Stimulated activated naive CD4-positive, alpha-beta T cell treated with Interleukin-2 at 50 U/mL for 16 hours (primary cell): Measurements from ENCODE around the gene RARG.
"Not testable (repeated sequence)": the region's sequence is repeated elsewhere in the genome, so short reads cannot be mapped to it uniquely, and the experiment has no call there.

Experiments used
- DNase-seq: peaks from one replicate; lab custom pipeline; 2025; lab: John Stamatoyannopoulos, UW

The RARG gene

DNA sequence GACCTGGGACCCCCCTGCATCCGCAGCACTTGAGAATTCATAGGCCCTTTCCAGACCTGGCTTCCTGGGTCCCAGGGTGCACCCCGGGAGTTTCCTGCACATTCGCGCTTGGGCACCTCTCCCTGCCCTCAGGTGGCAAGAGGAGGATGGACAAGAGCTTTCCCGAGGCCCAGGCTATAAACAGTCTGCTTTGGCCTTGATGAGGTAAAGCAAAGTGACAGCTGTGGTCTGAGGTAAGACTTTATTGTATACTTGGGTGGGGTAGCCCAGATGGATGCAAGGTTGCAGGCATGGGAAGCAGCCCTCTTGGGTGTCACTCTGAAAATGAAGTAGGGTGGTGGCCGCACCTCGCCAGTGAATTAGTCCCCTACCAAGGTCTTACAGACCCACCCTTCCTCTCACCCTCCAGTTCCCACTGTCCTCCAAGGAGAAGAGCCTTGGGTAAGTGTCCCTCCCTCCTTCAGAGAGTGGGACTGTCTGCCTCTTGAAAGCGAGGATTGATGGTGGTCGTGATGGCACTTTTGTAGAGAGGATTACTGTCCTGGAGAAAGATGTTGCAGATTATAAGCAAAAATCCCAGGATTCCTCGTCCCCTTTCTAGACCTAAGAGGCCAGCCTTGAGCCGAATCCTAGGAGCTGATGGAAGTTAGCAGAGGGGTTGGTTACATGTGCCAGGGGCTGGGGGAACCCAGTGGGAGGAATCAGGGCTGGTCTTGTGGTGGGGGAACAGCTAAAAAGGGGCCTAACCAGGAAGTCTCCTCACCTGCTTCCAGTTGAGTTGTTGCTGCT lies 40.7 kb downstream of the RARG start:
- DNase-seq: no peak

- DNase-seq: peak; percentile 35
Measured at GRCh38 chr12:53190108-53190729, 41.8 kb downstream of the RARG start.

- DNase-seq: no peak
Measured at GRCh38 chr12:53187145-53187899, 44.7 kb downstream of the RARG start.

GRCh38 chr12:53186745-53187144 lies 45.3 kb downstream of the RARG start:
- no peak for DNase-seq

GRCh38 chr12:53185582-53186153 lies 46.3 kb downstream of the RARG start:
- no peak for DNase-seq

GRCh38 chr12:53184828-53185227 lies 47.2 kb downstream of the RARG start:
- DNase-seq: no peak

DNA sequence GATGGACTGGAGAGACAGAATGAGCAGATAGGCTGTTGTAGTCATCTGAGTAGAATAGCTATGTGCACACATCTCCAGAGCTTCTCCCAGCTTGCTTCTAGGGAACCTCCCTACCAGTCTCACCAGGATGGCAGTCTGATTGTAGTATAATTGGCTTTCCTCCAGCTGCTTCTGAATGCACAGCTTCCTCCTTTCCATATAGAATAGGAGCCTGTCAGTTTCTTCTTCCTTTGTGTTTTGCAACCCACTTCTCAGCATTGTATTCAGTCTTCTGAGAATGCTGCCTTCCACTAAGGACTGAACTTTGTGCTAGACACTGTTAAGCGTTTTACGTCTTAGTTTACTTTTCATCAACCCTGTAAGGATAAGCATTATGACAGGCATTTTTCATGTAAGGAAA lies 49.1 kb downstream of the RARG start:
- no peak for DNase-seq

GRCh38 chr12:53181935-53182334 lies 50.1 kb downstream of the RARG start:
- no peak for DNase-seq

DNA sequence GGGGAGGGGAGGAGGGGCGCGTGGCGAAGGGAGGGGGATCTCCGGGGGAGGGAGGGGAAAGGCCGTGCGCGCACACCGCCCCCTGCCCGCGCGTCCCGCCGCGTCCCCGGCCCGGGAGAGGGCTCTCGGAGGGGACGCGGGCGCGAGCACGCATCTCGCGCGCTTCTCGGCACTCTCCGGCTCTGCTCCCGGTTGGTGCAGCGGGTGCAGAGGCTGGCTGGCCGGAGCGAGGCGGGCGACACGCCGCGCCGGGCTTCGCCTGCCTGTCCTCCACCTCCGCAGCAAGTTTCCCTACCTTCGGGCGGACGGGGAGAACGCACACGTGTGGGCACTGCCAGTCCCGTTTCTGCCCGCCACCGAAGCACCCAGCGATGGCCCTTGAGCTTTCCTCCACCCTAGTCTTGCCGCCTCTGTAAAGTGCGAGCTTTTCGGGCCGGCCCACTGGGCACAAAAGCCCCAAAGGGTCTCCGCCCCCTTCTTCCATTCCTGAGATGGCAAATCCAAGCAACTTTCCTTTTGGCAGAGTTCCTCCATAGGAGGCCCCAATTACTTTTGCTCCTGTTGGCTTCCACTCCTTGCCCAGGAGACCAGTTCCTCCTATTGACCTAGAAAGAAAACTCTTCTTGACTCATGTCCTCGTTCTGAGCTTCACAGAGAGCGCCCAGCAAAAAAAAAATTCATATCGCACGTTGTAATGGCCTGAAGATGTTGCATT lies 50.9 kb downstream of the RARG start:
- peak; percentile 79 for DNase-seq

- DNase-seq: peak; percentile 98
Measured at GRCh38 chr12:53180220-53180930, 51.6 kb downstream of the RARG start, which contains the start of the genes CSAD and ZNF740. Gene CSAD (minus strand): TSS chr12:53180925. CDS start chr12:53173470, 7,455 bp downstream. Gene ZNF740 (plus strand): TSS chr12:53180722. CDS start chr12:53181984, 1,262 bp downstream.

- DNase-seq: no peak
Measured at GRCh38 chr12:53179687-53180219, 52.3 kb downstream of the RARG start.

DNA sequence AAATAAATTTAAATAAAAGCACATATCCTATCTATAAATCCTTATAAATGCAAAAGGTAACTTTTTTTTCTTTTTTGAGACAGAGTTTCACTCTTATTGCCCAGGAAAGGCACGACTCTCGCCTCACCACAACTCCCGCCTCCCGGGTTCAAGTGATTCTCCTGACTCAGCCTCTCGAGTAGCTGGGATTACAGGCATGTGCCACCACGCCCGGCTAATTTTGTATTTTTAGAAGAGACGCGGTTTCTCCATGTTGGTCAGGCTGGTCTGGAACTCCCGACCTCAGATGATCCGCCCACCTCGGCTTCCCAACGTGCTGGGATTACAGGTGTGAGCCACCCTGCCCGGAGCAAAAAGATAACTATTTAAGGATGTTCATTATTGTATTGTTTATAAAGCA lies 53.2 kb downstream of the RARG start:
- DNase-seq: not testable (repeated sequence)

GRCh38 chr12:53177447-53177846 lies 54.6 kb downstream of the RARG start:
- not testable (repeated sequence) for DNase-seq

DNA sequence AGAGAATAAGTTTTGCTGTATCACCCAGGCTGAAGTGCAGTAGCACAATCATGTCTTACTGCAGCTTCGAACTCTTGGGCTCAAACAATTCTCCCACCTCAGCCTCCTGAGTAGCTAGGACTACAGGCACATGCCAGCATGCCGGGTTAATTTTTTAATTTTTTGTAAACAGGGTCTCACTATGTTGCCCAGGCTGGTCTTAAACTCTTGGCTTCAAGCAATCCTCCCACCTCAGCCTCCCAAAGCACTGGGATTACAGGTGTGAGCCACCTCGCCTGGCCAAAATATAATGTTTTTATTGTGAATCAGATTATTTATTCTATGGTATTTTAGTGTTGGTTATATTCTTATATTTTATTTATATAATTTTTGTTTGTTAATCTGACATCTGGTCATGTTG lies 55.3 kb downstream of the RARG start:
- DNase-seq: no peak

GRCh38 chr12:53174881-53175491 lies 57.0 kb downstream of the RARG start:
- no peak for DNase-seq

DNA sequence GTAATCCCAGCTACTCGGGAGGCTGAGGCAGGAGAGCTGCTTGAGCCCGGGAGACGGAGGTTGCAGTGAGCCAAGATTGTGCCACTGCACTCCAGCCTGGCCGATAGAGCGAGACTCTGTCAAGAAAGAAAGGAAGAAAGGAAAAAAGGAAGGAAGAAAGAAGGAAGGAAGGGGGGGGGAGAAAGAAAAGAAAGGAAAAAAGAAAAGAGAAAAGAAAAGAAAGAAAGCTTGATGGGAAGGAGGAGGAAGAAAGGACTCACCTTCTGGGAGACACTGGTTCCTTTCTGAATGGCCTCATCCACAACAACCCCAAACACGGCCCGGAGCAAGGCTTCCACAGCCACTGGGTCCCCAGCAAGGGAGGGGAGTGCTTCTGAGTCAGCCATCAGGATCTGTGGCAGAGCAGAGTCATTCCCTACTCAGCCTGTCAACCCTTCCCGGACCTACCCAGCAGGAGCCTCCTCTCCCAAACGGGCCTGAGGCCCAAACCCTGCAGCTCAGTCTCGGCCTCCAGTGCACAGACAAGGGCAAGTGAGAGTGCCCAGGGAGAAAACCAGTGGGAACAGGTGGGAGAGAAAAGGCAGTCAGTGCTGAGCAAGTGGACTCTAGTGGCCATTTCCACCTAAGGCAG lies 58.8 kb downstream of the RARG start:
- DNase-seq: no peak

DNA sequence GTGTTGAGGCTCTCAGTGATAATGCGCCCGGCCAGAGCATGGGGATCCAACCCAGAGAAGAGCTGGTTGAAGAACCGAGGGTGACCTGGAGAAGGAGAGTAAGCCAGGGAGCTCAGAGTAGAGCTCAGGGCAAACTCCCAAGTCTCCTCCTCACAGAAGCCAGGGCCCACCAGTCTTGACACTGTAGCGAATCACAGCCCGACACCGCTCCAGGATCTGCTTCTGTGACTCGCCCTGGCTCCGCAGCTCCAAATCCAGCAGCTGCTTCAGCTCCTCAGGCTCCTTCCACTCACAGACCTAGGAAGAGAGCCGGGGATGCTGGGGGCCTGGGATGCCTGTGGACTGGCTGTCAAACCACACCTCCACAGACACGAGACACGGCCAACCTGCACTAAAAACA lies 59.7 kb downstream of the RARG start:
- no peak for DNase-seq

- no peak for DNase-seq
Measured at GRCh38 chr12:53171725-53172329, 60.2 kb downstream of the RARG start.
